Upper lobe of left lung (tissue), 6 donors: Measurements from ENCODE around the gene PRDM16. TPM values are rescaled to one million over a fixed set of nuclear protein-coding genes. Genes with fewer than 3 reads are reported as not detected.

ENCODE experiments used
- ATAC-seq, 2 donors: fragments of 200-7000 bp; cut with Tn5 transposase; one replicate each; pipeline ENCODE4 v1.9.1; 2022; ENCODE audit warnings: mild to moderate bottlenecking in 2 of 2, moderate library complexity in 2 of 2; ENCODE audit not compliant: low FRiP score in 2 of 2
- DNase-seq, 2 donors: peaks; one replicate each; pipeline ENCODE4 v3.0.0-alpha.2; 2019 to 2020
- H3K27ac ChIP-seq, 4 donors: fragments of 200-600 bp; sonication (generic); one replicate each; pipeline ENCODE4 v1.5.1; 2016 to 2019
- H3K27me3 ChIP-seq, 4 donors: fragments of 200-600 bp; sonication (generic); one replicate each; pipeline ENCODE4 v1.5.1; 2017 to 2019
- H3K36me3 ChIP-seq, 4 donors: fragments of 200-600 bp; sonication (generic); one replicate each; pipeline ENCODE4 v1.5.1; 2016 to 2019
- H3K4me1 ChIP-seq, 4 donors: fragments of 200-600 bp; sonication (generic); one replicate each; pipeline ENCODE4 v1.5.1; 2018 to 2019
- H3K4me3 ChIP-seq, 4 donors: fragments of 200-600 bp; sonication (generic); one replicate each; pipeline ENCODE4 v1.5.1; 2017 to 2019; ENCODE audit warnings: mild to moderate bottlenecking in 2 of 4, moderate library complexity in 1 of 4
- H3K9me3 ChIP-seq, 4 donors: fragments of 200-600 bp; sonication (generic); one replicate each; pipeline ENCODE4 v1.5.1; 2018 to 2019
- CTCF ChIP-seq, 6 experiments: fragments of 450-650 bp in 4 of 6; fragments of 200-600 bp in 2 of 6; sonication (generic) in 2 of 6; IDR thresholded peaks; one replicate each; pipeline ENCODE4 v1.5.1; 2016 to 2019; ENCODE audit warnings: antibody characterized with exemption in 6 of 6
- EP300 ChIP-seq, 4 donors: sonication (generic); formaldehyde crosslinking; IDR thresholded peaks; one replicate each; pipeline ENCODE4 v1.5.1; 2017; ENCODE audit warnings: antibody characterized with exemption in 4 of 4, control low read depth in 2 of 4
- POLR2A ChIP-seq, 4 donors: fragments of 450-650 bp; IDR thresholded peaks; one replicate each; pipeline ENCODE4 v1.5.1; 2016 to 2017; ENCODE audit warnings: antibody characterized with exemption in 4 of 4, mild to moderate bottlenecking in 2 of 4
- POLR2AphosphoS5 ChIP-seq, 2 donors: sonication (generic); formaldehyde crosslinking; IDR thresholded peaks; one replicate each; pipeline ENCODE4 v1.5.1; 2017; ENCODE audit warnings: antibody characterized with exemption in 2 of 2
- WGBS, 2 donors: methylation state at CpG; one replicate each; pipeline ENCODE4 v1.1.5; 2017 to 2018; 5-methylcytosine and 5-hydroxymethylcytosine counted together
- total RNA-seq, 6 donors: library from RNA; depleted of rRNA in 4 of 6; stranded (reverse); fragments of >200 nt in 4 of 6; gene quantifications; one replicate each; pipeline versions ENCODE4 v1.1.0 to v1.2.1, GENCODE V29; 2016 to 2021
- donor health status: DM: no; HTN: no; CAD: no; lungs with moderate emphysema.
- donor health status: DM: no; HTN: yes; CAD: no; lungs with severe emphysema.

The PRDM16 gene
- total RNA-seq, 6 donors from 2014 or later, result 12.3 to 54.5 (median 21.2) TPM

DNA sequence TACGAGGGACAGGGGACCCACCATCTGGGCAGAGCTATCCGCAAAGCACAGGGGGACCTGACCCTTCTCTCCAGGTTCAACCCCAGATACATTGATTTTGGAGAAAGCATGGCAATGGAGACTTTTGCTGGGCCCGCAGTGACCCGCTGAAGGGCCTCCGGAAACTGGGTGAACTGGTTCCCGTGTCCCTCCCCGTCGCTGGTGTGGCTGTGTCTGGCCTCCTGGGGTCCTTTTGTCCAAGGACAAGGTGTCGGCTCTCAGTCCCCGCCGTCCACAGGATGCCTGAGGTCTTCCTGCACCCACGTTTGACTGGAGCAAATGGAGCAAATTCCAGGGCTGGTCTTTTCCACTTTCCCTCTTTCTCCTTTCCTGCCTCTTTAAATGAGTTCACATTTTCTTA, 176.3 kb downstream of the PRDM16 start:
- peaks cover 2 to 25% (median 16%) of the 10 kb centered on the region in 4 donors for H3K4me1 ChIP-seq
- no peaks in the 10 kb centered on the region for H3K27me3 ChIP-seq
- H3K9me3 ChIP-seq, result no peaks in the 10 kb centered on the region
- H3K36me3 ChIP-seq, result no peaks in the 10 kb centered on the region
- no peak overlapping the region for H3K4me3 ChIP-seq
- no peak overlapping the region for H3K27ac ChIP-seq
- 71 to 72% methylated on average over 5 to 12 of the region's 12 CpGs for WGBS, 2 donors
- TF ChIP-seq POLR2AphosphoS5 (IDR thresholded peaks at IDR 0.05) (no peak), CTCF (IDR thresholded peaks at IDR 0.05) (no peak), POLR2A (IDR thresholded peaks at IDR 0.05) (no peak), EP300 (IDR thresholded peaks at IDR 0.05) (no peak)
- peak in 1 of 2 donors; percentile 50 for DNase-seq
- ATAC-seq, result no peak

- 68 to 80% methylated on average over 13 of the region's 13 CpGs for WGBS, 2 donors
- Histone ChIP-seq H3K4me1 (peaks cover 2 to 25% (median 14%) of the 10 kb centered on the region in 4 donors), H3K27me3 (no peaks in the 10 kb centered on the region)
Observed at GRCh38 chr1:3245768-3246167, 176.8 kb downstream of the PRDM16 start.

DNA sequence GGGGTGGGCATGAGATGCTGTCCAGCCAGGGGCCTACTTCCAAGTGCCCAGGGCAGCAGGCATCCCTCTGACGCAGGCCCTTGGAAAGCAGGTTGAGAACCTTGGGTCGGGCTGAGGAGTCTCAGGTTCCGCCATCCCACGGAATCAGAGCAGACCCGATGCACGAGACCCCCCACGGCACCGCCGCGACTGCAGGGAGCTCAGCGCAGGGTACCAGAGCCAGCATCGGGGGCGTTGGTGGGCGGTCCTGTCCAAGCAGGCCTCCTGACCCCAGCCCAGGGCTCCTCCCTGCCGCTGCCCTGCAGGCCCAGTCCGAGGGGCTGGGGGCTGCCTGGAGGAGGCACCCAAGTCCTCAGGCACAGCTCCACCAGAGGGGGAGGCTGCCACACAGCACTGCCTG, 177.2 kb downstream of the PRDM16 start:
- H3K9me3 ChIP-seq, result no peaks in the 10 kb centered on the region
- no peak for ATAC-seq
- no peaks in the 10 kb centered on the region for H3K36me3 ChIP-seq
- H3K27me3 ChIP-seq, result no peaks in the 10 kb centered on the region
- 86 to 90% methylated on average over 13 to 15 of the region's 16 CpGs for WGBS, 2 donors
- peak in 1 of 2 donors; percentile 80 for DNase-seq
- TF ChIP-seq EP300 (IDR thresholded peaks at IDR 0.05), result no peak
- TF ChIP-seq CTCF (IDR thresholded peaks at IDR 0.05), result no peak
- TF ChIP-seq POLR2A (IDR thresholded peaks at IDR 0.05), result no peak
- no peak for TF ChIP-seq POLR2AphosphoS5 (IDR thresholded peaks at IDR 0.05)
- H3K4me3 ChIP-seq, result no peak overlapping the region
- H3K4me1 ChIP-seq, result peaks cover 2 to 20% (median 10%) of the 10 kb centered on the region in 4 donors
- no peak overlapping the region for H3K27ac ChIP-seq

More at GRCh38 chr1:3245768-3246167, 176.8 kb downstream of the PRDM16 start:
- no peak for DNase-seq
- no peak for ATAC-seq
- no peaks in the 10 kb centered on the region for H3K9me3 ChIP-seq
- no peak for TF ChIP-seq POLR2AphosphoS5 (IDR thresholded peaks at IDR 0.05)
- TF ChIP-seq EP300 (IDR thresholded peaks at IDR 0.05), result no peak
- no peak for TF ChIP-seq POLR2A (IDR thresholded peaks at IDR 0.05)
- TF ChIP-seq CTCF (IDR thresholded peaks at IDR 0.05), result no peak
- H3K36me3 ChIP-seq, result no peaks in the 10 kb centered on the region
- H3K4me3 ChIP-seq, result no peak overlapping the region
- no peak overlapping the region for H3K27ac ChIP-seq

GRCh38 chr1:3247521-3248121, 178.6 kb downstream of the PRDM16 start:
- peak in 1 of 2 donors; percentile 79 for DNase-seq
- 38 to 49% methylated on average over 37 to 51 of the region's 55 CpGs for WGBS, 2 donors
- H3K4me3 ChIP-seq, result no peak overlapping the region
- H3K27ac ChIP-seq, result no peak overlapping the region
- ATAC-seq, result no peak
- no peaks in the 10 kb centered on the region for H3K27me3 ChIP-seq
- TF ChIP-seq CTCF (IDR thresholded peaks at IDR 0.05) (no peak), POLR2A (IDR thresholded peaks at IDR 0.05) (no peak), POLR2AphosphoS5 (IDR thresholded peaks at IDR 0.05) (no peak)
- H3K4me1 ChIP-seq, result peaks cover 0 to 16% (median 5%) of the 10 kb centered on the region in 4 donors
- no peaks in the 10 kb centered on the region for H3K36me3 ChIP-seq
- H3K9me3 ChIP-seq, result no peaks in the 10 kb centered on the region
